ENCODE data around the gene TNNT2. TPM values are rescaled to one million over a fixed set of nuclear protein-coding genes. Genes with fewer than 3 reads are reported as not detected.

The TNNT2 gene
- total and polyA plus RNA-seq, 4 donors = 0.17 to 0.28 (median 0.25) TPM; not detected in 1

GRCh38 chr1:201328576-201328975 lies 48.9 kb downstream of the TNNT2 start:
- Histone ChIP-seq H3K4me3 (ENCODE audit: low read depth in 1 of 3, low read length in 3 of 3) (no peak overlapping the region), H3K4me1 (ENCODE audit: control insufficient read depth in 4 of 4, insufficient read depth in 4 of 4, low read length in 3 of 4) (no peaks in the 10 kb centered on the region), H3K27me3 (ENCODE audit: control insufficient read depth in 4 of 4, insufficient read depth in 4 of 4, low read length in 3 of 4) (no peaks in the 10 kb centered on the region), H3K36me3 (ENCODE audit: control insufficient read depth in 4 of 4, insufficient read depth in 3 of 4, low read depth in 1 of 4, low read length in 3 of 4) (no peaks in the 10 kb centered on the region), H3K9ac (ENCODE audit: low read depth in 1 of 2, low read length in 2 of 2) (no peak overlapping the region), H3K27ac (ENCODE audit: low read depth in 1 of 2, low read length in 2 of 2) (no peak overlapping the region), H3K9me3 (ENCODE audit: control insufficient read depth in 4 of 4, low read length in 3 of 4) (no peaks in the 10 kb centered on the region)
- TF ChIP-seq REST (IDR thresholded peaks at IDR 0.05) (no peak), MAX (IDR thresholded peaks at IDR 0.05) (no peak), GABPA (IDR thresholded peaks at IDR 0.05 in 1 of 2, conservative IDR thresholded peaks at IDR 0.05 in 1 of 2) (no peak), EGR1 (IDR thresholded peaks at IDR 0.05; ENCODE audit: low read depth in 2 of 2) (no peak), RXRA (IDR thresholded peaks at IDR 0.05) (no peak), RAD21 (IDR thresholded peaks at IDR 0.05) (no peak), YY1 (IDR thresholded peaks at IDR 0.05) (no peak), ATF3 (IDR thresholded peaks at IDR 0.05) (no peak), HNF4G (IDR thresholded peaks at IDR 0.05) (no peak), FOXA2 (IDR thresholded peaks at IDR 0.05) (no peak), JUND (IDR thresholded peaks at IDR 0.05) (no peak), TAF1 (conservative IDR thresholded peaks at IDR 0.05) (no peak), FOXA1 (IDR thresholded peaks at IDR 0.05) (no peak)
- TF ChIP-seq, protein P1, sequence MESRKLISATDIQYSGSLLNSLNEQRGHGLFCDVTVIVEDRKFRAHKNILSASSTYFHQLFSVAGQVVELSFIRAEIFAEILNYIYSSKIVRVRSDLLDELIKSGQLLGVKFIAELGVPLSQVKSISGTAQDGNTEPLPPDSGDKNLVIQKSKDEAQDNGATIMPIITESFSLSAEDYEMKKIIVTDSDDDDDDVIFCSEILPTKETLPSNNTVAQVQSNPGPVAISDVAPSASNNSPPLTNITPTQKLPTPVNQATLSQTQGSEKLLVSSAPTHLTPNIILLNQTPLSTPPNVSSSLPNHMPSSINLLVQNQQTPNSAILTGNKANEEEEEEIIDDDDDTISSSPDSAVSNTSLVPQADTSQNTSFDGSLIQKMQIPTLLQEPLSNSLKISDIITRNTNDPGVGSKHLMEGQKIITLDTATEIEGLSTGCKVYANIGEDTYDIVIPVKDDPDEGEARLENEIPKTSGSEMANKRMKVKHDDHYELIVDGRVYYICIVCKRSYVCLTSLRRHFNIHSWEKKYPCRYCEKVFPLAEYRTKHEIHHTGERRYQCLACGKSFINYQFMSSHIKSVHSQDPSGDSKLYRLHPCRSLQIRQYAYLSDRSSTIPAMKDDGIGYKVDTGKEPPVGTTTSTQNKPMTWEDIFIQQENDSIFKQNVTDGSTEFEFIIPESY (IDR thresholded peaks at IDR 0.05) = no peak
- TF ChIP-seq, protein P2, sequence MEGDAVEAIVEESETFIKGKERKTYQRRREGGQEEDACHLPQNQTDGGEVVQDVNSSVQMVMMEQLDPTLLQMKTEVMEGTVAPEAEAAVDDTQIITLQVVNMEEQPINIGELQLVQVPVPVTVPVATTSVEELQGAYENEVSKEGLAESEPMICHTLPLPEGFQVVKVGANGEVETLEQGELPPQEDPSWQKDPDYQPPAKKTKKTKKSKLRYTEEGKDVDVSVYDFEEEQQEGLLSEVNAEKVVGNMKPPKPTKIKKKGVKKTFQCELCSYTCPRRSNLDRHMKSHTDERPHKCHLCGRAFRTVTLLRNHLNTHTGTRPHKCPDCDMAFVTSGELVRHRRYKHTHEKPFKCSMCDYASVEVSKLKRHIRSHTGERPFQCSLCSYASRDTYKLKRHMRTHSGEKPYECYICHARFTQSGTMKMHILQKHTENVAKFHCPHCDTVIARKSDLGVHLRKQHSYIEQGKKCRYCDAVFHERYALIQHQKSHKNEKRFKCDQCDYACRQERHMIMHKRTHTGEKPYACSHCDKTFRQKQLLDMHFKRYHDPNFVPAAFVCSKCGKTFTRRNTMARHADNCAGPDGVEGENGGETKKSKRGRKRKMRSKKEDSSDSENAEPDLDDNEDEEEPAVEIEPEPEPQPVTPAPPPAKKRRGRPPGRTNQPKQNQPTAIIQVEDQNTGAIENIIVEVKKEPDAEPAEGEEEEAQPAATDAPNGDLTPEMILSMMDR (IDR thresholded peaks at IDR 0.05; ENCODE audit: low read depth, low read length, missing input control) = no peak
- no peak for DNase-seq (ENCODE audit: low spot score)
- WGBS = 75% methylated on average over 4 of the region's 4 CpGs

GRCh38 chr1:201327687-201328240 lies 49.7 kb downstream of the TNNT2 start:
- Histone ChIP-seq H3K36me3 (ENCODE audit: control insufficient read depth in 4 of 4, insufficient read depth in 3 of 4, low read depth in 1 of 4, low read length in 3 of 4) (no peaks in the 10 kb centered on the region), H3K4me3 (ENCODE audit: low read depth in 1 of 3, low read length in 3 of 3) (no peak overlapping the region), H3K9me3 (ENCODE audit: control insufficient read depth in 4 of 4, low read length in 3 of 4) (no peaks in the 10 kb centered on the region), H3K9ac (ENCODE audit: low read depth in 1 of 2, low read length in 2 of 2) (no peak overlapping the region), H3K27ac (ENCODE audit: low read depth in 1 of 2, low read length in 2 of 2) (no peak overlapping the region), H3K27me3 (ENCODE audit: control insufficient read depth in 4 of 4, insufficient read depth in 4 of 4, low read length in 3 of 4) (no peaks in the 10 kb centered on the region), H3K4me1 (ENCODE audit: control insufficient read depth in 4 of 4, insufficient read depth in 4 of 4, low read length in 3 of 4) (no peaks in the 10 kb centered on the region)
- DNase-seq (ENCODE audit: low spot score) = no peak
- WGBS = 96% methylated on average over 7 of the region's 7 CpGs
- TF ChIP-seq FOXA1 (IDR thresholded peaks at IDR 0.05) (no peak), HNF4G (IDR thresholded peaks at IDR 0.05) (no peak), GABPA (IDR thresholded peaks at IDR 0.05 in 1 of 2, conservative IDR thresholded peaks at IDR 0.05 in 1 of 2) (no peak), REST (IDR thresholded peaks at IDR 0.05) (no peak), FOXA2 (IDR thresholded peaks at IDR 0.05) (no peak), RXRA (IDR thresholded peaks at IDR 0.05) (no peak), TAF1 (conservative IDR thresholded peaks at IDR 0.05) (no peak), HNF4A (conservative IDR thresholded peaks at IDR 0.05) (no peak), SP1 (IDR thresholded peaks at IDR 0.05) (no peak), EGR1 (IDR thresholded peaks at IDR 0.05; ENCODE audit: low read depth in 2 of 2) (no peak)
- TF ChIP-seq, protein P2 (IDR thresholded peaks at IDR 0.05; ENCODE audit: low read depth, low read length, missing input control) = no peak
